Parathyroid adenoma (tissue), 2 donors: ENCODE data around the gene IGFBP4.

Source experiments
- H2AFZ ChIP-seq: fragments of 300-600 bp; sonication (generic); one replicate; pipeline ENCODE4 v1.7.0; 2017; ENCODE audit warnings: antibody characterized with exemption, mild to moderate bottlenecking
- H3K27ac ChIP-seq: fragments of 300-600 bp; sonication (generic); one replicate; pipeline ENCODE4 v1.7.0; 2017
- H3K27me3 ChIP-seq: fragments of 300-600 bp; sonication (generic); one replicate; pipeline ENCODE4 v1.7.0; 2017; ENCODE audit warnings: low read length; ENCODE audit not compliant: control insufficient read depth, insufficient read depth
- H3K36me3 ChIP-seq: fragments of 300-600 bp; sonication (generic); one replicate; pipeline ENCODE4 v1.7.0; 2017; ENCODE audit warnings: low read length; ENCODE audit not compliant: control insufficient read depth, insufficient read depth
- H3K4me1 ChIP-seq: fragments of 300-600 bp; sonication (generic); one replicate; pipeline ENCODE4 v1.7.0; 2017; ENCODE audit warnings: control low read depth
- H3K4me2 ChIP-seq: fragments of 300-600 bp; sonication (generic); one replicate; pipeline ENCODE4 v1.7.0; 2017; ENCODE audit warnings: low read length
- H3K4me3 ChIP-seq: fragments of 300-600 bp; sonication (generic); one replicate; pipeline ENCODE4 v1.7.0; 2017; ENCODE audit warnings: low read depth, low read length
- H3K79me2 ChIP-seq: fragments of 300-600 bp; sonication (generic); one replicate; pipeline ENCODE4 v1.7.0; 2017; ENCODE audit warnings: control low read depth
- H3K9ac ChIP-seq: fragments of 300-600 bp; sonication (generic); one replicate; pipeline ENCODE4 v1.7.0; 2017; ENCODE audit warnings: mild to moderate bottlenecking
- H3K9me3 ChIP-seq: fragments of 300-600 bp; sonication (generic); one replicate; pipeline ENCODE4 v1.7.0; 2017; ENCODE audit warnings: low read length; ENCODE audit not compliant: control insufficient read depth
- TF ChIP-seq, protein P1 (sequence below): fragments of 300-600 bp; sonication (generic); IDR thresholded peaks from one replicate; pipeline ENCODE4 v1.7.0; 2017; ENCODE audit warnings: antibody characterized with exemption, mild to moderate bottlenecking
- donor health status: primary hyperparathyroidism.

Gene IGFBP4

DNA sequence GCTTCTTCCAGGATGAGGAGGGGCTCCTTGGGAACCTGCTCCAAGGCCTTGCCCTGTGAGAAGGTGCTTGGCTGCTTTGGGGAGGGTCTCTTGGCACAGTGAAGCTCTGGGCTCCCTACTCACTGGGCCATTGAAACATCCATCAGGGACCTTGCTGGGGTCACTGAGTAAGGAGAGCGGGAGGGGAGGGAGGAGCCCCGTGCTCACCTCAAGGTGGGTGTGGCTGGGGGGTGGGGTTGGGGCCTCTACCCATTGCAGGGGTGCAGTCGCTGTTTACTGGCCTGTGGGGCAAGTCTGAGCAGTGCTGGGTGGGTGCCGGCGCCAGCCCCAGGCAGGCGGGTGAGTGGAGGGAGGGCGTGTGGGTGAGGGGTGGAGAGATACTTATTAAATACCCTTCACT is 48.2 kb downstream of the IGFBP4 start:
- Histone ChIP-seq H3K27ac (no peak overlapping the region), H3K79me2 (no peaks in the 10 kb centered on the region), H3K4me2 (no peak overlapping the region), H3K9ac (no peak overlapping the region), H2AFZ (no peak overlapping the region), H3K36me3 (no peaks in the 10 kb centered on the region), H3K27me3 (no peaks in the 10 kb centered on the region), H3K4me1 (no peaks in the 10 kb centered on the region), H3K4me3 (no peak overlapping the region), H3K9me3 (no peaks in the 10 kb centered on the region)
- TF ChIP-seq, protein P1, sequence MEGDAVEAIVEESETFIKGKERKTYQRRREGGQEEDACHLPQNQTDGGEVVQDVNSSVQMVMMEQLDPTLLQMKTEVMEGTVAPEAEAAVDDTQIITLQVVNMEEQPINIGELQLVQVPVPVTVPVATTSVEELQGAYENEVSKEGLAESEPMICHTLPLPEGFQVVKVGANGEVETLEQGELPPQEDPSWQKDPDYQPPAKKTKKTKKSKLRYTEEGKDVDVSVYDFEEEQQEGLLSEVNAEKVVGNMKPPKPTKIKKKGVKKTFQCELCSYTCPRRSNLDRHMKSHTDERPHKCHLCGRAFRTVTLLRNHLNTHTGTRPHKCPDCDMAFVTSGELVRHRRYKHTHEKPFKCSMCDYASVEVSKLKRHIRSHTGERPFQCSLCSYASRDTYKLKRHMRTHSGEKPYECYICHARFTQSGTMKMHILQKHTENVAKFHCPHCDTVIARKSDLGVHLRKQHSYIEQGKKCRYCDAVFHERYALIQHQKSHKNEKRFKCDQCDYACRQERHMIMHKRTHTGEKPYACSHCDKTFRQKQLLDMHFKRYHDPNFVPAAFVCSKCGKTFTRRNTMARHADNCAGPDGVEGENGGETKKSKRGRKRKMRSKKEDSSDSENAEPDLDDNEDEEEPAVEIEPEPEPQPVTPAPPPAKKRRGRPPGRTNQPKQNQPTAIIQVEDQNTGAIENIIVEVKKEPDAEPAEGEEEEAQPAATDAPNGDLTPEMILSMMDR, result no peak

GRCh38 chr17:40493697-40494096 is 50.4 kb downstream of the IGFBP4 start:
- no peaks in the 10 kb centered on the region for H3K27me3 ChIP-seq
- H2AFZ ChIP-seq, result no peak overlapping the region
- no peaks in the 10 kb centered on the region for H3K36me3 ChIP-seq
- H3K4me2 ChIP-seq, result no peak overlapping the region
- no peaks in the 10 kb centered on the region for H3K4me1 ChIP-seq
- H3K27ac ChIP-seq, result no peak overlapping the region
- H3K4me3 ChIP-seq, result no peak overlapping the region
- TF ChIP-seq, protein P1, result no peak
- H3K79me2 ChIP-seq, result no peaks in the 10 kb centered on the region
- H3K9me3 ChIP-seq, result no peaks in the 10 kb centered on the region
- no peak overlapping the region for H3K9ac ChIP-seq

GRCh38 chr17:40495140-40495539 is 51.9 kb downstream of the IGFBP4 start:
- H3K27ac ChIP-seq, result no peak overlapping the region
- H3K4me3 ChIP-seq, result no peak overlapping the region
- H3K4me2 ChIP-seq, result no peak overlapping the region
- no peak overlapping the region for H2AFZ ChIP-seq
- H3K9ac ChIP-seq, result no peak overlapping the region
- H3K4me1 ChIP-seq, result peaks cover 3% of the 10 kb centered on the region
- H3K9me3 ChIP-seq, result no peaks in the 10 kb centered on the region
- TF ChIP-seq, protein P1, result no peak
- H3K27me3 ChIP-seq, result no peaks in the 10 kb centered on the region
- H3K36me3 ChIP-seq, result no peaks in the 10 kb centered on the region
- H3K79me2 ChIP-seq, result no peaks in the 10 kb centered on the region

- Histone ChIP-seq H3K4me2 (no peak overlapping the region), H3K4me3 (no peak overlapping the region), H3K27ac (no peak overlapping the region), H3K9ac (no peak overlapping the region), H3K79me2 (no peaks in the 10 kb centered on the region), H3K9me3 (no peaks in the 10 kb centered on the region), H2AFZ (no peak overlapping the region), H3K36me3 (no peaks in the 10 kb centered on the region), H3K27me3 (no peaks in the 10 kb centered on the region), H3K4me1 (peaks cover 3% of the 10 kb centered on the region)
- TF ChIP-seq, protein P1, result no peak
Measured at GRCh38 chr17:40496170-40496569, 52.9 kb downstream of the IGFBP4 start.

- H3K9me3 ChIP-seq, result no peaks in the 10 kb centered on the region
- H3K4me3 ChIP-seq, result no peak overlapping the region
- no peak overlapping the region for H2AFZ ChIP-seq
- peaks cover 3% of the 10 kb centered on the region for H3K4me1 ChIP-seq
- TF ChIP-seq, protein P1, result no peak
- H3K27me3 ChIP-seq, result no peaks in the 10 kb centered on the region
- H3K79me2 ChIP-seq, result no peaks in the 10 kb centered on the region
- H3K9ac ChIP-seq, result no peak overlapping the region
- H3K36me3 ChIP-seq, result no peaks in the 10 kb centered on the region
- no peak overlapping the region for H3K27ac ChIP-seq
- H3K4me2 ChIP-seq, result no peak overlapping the region
Measured at GRCh38 chr17:40496634-40497420, 53.6 kb downstream of the IGFBP4 start.
